IPS-15b (cell line): Measurements from ENCODE around the gene PCK1.

Experiments used
- H3K27me3 ChIP-seq: one replicate; pipeline ENCODE4 v1.6.1; 2013; ENCODE audit warnings: low read length; ENCODE audit not compliant: control insufficient read depth, insufficient read depth
- H3K36me3 ChIP-seq: one replicate; pipeline ENCODE4 v1.6.1; 2013; ENCODE audit warnings: low read length; ENCODE audit not compliant: control insufficient read depth, insufficient read depth
- H3K4me1 ChIP-seq: one replicate; pipeline ENCODE4 v1.6.1; 2013; ENCODE audit warnings: mild to moderate bottlenecking, low read length; ENCODE audit not compliant: control insufficient read depth, insufficient read depth
- H3K4me3 ChIP-seq: one replicate; pipeline ENCODE4 v1.5.1; 2013; ENCODE audit warnings: low read depth, low read length
- H3K9ac ChIP-seq: one replicate; pipeline ENCODE4 v1.6.1; 2013; ENCODE audit warnings: low read depth, mild to moderate bottlenecking, low read length
- H3K9me3 ChIP-seq: one replicate; pipeline ENCODE4 v1.6.1; 2013; ENCODE audit warnings: mild to moderate bottlenecking, low read length; ENCODE audit not compliant: control insufficient read depth, insufficient read depth

The PCK1 gene

GRCh38 chr20:57564951-57565642, 4.2 kb downstream of the PCK1 start:
- Histone ChIP-seq H3K36me3 (no peaks in the 10 kb centered on the region), H3K4me3 (no peak overlapping the region), H3K4me1 (no peaks in the 10 kb centered on the region), H3K9ac (no peak overlapping the region), H3K27me3 (no peaks in the 10 kb centered on the region), H3K9me3 (no peaks in the 10 kb centered on the region)

GRCh38 chr20:57566399-57566798, 5.5 kb downstream of the PCK1 start:
- Histone ChIP-seq H3K27me3 (no peaks in the 10 kb centered on the region), H3K36me3 (no peaks in the 10 kb centered on the region)

GRCh38 chr20:57566803-57567459, 6.0 kb downstream of the PCK1 start:
- H3K9ac ChIP-seq, result no peak overlapping the region
- H3K9me3 ChIP-seq, result no peaks in the 10 kb centered on the region
- no peaks in the 10 kb centered on the region for H3K4me1 ChIP-seq
- H3K36me3 ChIP-seq, result no peaks in the 10 kb centered on the region
- no peaks in the 10 kb centered on the region for H3K27me3 ChIP-seq
- no peak overlapping the region for H3K4me3 ChIP-seq

More at GRCh38 chr20:57566399-57566798, 5.5 kb downstream of the PCK1 start:
- no peaks in the 10 kb centered on the region for H3K4me1 ChIP-seq
- no peak overlapping the region for H3K4me3 ChIP-seq
- no peak overlapping the region for H3K9ac ChIP-seq
- H3K9me3 ChIP-seq, result no peaks in the 10 kb centered on the region

- peaks cover 3% of the 10 kb centered on the region for H3K27me3 ChIP-seq
- no peaks in the 10 kb centered on the region for H3K36me3 ChIP-seq
- no peaks in the 10 kb centered on the region for H3K9me3 ChIP-seq
- H3K4me3 ChIP-seq, result no peak overlapping the region
- no peaks in the 10 kb centered on the region for H3K4me1 ChIP-seq
- no peak overlapping the region for H3K9ac ChIP-seq
Observed at GRCh38 chr20:57567471-57568079, 6.7 kb downstream of the PCK1 start.

- Histone ChIP-seq H3K36me3 (no peaks in the 10 kb centered on the region), H3K9me3 (no peaks in the 10 kb centered on the region), H3K9ac (no peak overlapping the region), H3K4me1 (no peaks in the 10 kb centered on the region), H3K27me3 (peaks cover 3% of the 10 kb centered on the region), H3K4me3 (no peak overlapping the region)
Observed at GRCh38 chr20:57568088-57568896, 7.4 kb downstream of the PCK1 start.

- Histone ChIP-seq H3K9me3 (no peaks in the 10 kb centered on the region), H3K36me3 (no peaks in the 10 kb centered on the region), H3K9ac (no peak overlapping the region), H3K4me1 (no peaks in the 10 kb centered on the region), H3K4me3 (no peak overlapping the region), H3K27me3 (peaks cover 3% of the 10 kb centered on the region)
Observed at GRCh38 chr20:57568960-57569359, 8.1 kb downstream of the PCK1 start.

GRCh38 chr20:57570145-57570850, 9.4 kb downstream of the PCK1 start:
- Histone ChIP-seq H3K4me3 (no peak overlapping the region), H3K9ac (no peak overlapping the region), H3K27me3 (peaks cover 3% of the 10 kb centered on the region), H3K36me3 (no peaks in the 10 kb centered on the region), H3K9me3 (no peaks in the 10 kb centered on the region), H3K4me1 (no peaks in the 10 kb centered on the region)

- H3K27me3 ChIP-seq, result peaks cover 3% of the 10 kb centered on the region
- H3K4me3 ChIP-seq, result no peak overlapping the region
- no peaks in the 10 kb centered on the region for H3K9me3 ChIP-seq
- H3K4me1 ChIP-seq, result no peaks in the 10 kb centered on the region
- H3K9ac ChIP-seq, result no peak overlapping the region
- no peaks in the 10 kb centered on the region for H3K36me3 ChIP-seq
Observed at GRCh38 chr20:57570920-57571319, 10.0 kb downstream of the PCK1 start.

GRCh38 chr20:57571782-57572416, 11.0 kb downstream of the PCK1 start:
- peaks cover 3% of the 10 kb centered on the region for H3K27me3 ChIP-seq
- H3K9me3 ChIP-seq, result no peaks in the 10 kb centered on the region
- no peak overlapping the region for H3K4me3 ChIP-seq
- H3K36me3 ChIP-seq, result no peaks in the 10 kb centered on the region
- H3K9ac ChIP-seq, result no peak overlapping the region
- H3K4me1 ChIP-seq, result no peaks in the 10 kb centered on the region

GRCh38 chr20:57573242-57573641, 12.3 kb downstream of the PCK1 start:
- Histone ChIP-seq H3K4me1 (no peaks in the 10 kb centered on the region), H3K4me3 (no peak overlapping the region), H3K9me3 (no peaks in the 10 kb centered on the region), H3K36me3 (no peaks in the 10 kb centered on the region), H3K9ac (no peak overlapping the region), H3K27me3 (peaks cover 3% of the 10 kb centered on the region)

GRCh38 chr20:57573894-57574293, 13.0 kb downstream of the PCK1 start:
- Histone ChIP-seq H3K27me3 (peaks cover 3% of the 10 kb centered on the region), H3K36me3 (no peaks in the 10 kb centered on the region), H3K4me1 (no peaks in the 10 kb centered on the region), H3K4me3 (no peak overlapping the region), H3K9me3 (no peaks in the 10 kb centered on the region), H3K9ac (no peak overlapping the region)
